Vagina (tissue), 2 donors: Measurements from ENCODE around the gene PAM16.

Source experiments
- POLR2AphosphoS5 ChIP-seq, 2 donors: sonication (generic); formaldehyde crosslinking; IDR thresholded peaks; one replicate each; pipeline ENCODE4 v1.9.0; 2017; ENCODE audit warnings: antibody characterized with exemption in 2 of 2, mild to moderate bottlenecking in 2 of 2, low read depth in 1 of 2; ENCODE audit not compliant: insufficient read depth in 1 of 2
- TF ChIP-seq, protein P1 (sequence below), 3 experiments: fragments of 450-650 bp in 2 of 3; fragments of 200-600 bp in 1 of 3; sonication (generic) in 1 of 3; IDR thresholded peaks; one replicate each; pipeline ENCODE4 v1.5.1; 2017 to 2019; ENCODE audit warnings: antibody characterized with exemption in 3 of 3, mild to moderate bottlenecking in 2 of 3, moderate library complexity in 2 of 3

DNA sequence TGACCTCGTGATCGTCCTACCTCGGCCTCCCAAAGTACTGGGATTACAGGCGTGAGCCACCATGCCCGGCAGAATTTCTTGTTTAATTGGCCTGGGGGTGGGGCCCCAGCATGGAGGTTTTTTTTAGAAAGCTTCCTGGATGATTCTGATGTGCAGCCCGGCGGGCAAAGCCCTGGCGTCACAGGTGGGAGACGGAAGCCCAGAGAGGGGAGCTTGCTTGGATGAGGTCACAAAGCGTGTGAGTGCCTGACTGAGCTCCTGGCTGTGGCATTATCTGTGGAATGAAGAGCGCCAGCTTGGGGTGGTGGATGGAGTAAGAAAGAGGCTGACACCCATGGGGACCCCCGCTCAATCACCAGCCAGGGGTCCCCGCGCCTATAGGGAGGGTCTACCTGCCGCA is 24.6 kb upstream of the PAM16 start:
- TF ChIP-seq, protein P1, sequence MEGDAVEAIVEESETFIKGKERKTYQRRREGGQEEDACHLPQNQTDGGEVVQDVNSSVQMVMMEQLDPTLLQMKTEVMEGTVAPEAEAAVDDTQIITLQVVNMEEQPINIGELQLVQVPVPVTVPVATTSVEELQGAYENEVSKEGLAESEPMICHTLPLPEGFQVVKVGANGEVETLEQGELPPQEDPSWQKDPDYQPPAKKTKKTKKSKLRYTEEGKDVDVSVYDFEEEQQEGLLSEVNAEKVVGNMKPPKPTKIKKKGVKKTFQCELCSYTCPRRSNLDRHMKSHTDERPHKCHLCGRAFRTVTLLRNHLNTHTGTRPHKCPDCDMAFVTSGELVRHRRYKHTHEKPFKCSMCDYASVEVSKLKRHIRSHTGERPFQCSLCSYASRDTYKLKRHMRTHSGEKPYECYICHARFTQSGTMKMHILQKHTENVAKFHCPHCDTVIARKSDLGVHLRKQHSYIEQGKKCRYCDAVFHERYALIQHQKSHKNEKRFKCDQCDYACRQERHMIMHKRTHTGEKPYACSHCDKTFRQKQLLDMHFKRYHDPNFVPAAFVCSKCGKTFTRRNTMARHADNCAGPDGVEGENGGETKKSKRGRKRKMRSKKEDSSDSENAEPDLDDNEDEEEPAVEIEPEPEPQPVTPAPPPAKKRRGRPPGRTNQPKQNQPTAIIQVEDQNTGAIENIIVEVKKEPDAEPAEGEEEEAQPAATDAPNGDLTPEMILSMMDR (IDR thresholded peaks at IDR 0.05): no peak
- TF ChIP-seq POLR2AphosphoS5 (IDR thresholded peaks at IDR 0.05; ENCODE audit: insufficient read depth in 1 of 2, low read depth in 1 of 2): no peak
